NK-92 (cell line): Measurements from ENCODE around the gene PACS2.

Source experiments
- DNase-seq: peaks from one replicate; lab custom pipeline; 2025; ENCODE audit not compliant: unreplicated experiment; lab: John Stamatoyannopoulos, UW

The PACS2 gene

DNA sequence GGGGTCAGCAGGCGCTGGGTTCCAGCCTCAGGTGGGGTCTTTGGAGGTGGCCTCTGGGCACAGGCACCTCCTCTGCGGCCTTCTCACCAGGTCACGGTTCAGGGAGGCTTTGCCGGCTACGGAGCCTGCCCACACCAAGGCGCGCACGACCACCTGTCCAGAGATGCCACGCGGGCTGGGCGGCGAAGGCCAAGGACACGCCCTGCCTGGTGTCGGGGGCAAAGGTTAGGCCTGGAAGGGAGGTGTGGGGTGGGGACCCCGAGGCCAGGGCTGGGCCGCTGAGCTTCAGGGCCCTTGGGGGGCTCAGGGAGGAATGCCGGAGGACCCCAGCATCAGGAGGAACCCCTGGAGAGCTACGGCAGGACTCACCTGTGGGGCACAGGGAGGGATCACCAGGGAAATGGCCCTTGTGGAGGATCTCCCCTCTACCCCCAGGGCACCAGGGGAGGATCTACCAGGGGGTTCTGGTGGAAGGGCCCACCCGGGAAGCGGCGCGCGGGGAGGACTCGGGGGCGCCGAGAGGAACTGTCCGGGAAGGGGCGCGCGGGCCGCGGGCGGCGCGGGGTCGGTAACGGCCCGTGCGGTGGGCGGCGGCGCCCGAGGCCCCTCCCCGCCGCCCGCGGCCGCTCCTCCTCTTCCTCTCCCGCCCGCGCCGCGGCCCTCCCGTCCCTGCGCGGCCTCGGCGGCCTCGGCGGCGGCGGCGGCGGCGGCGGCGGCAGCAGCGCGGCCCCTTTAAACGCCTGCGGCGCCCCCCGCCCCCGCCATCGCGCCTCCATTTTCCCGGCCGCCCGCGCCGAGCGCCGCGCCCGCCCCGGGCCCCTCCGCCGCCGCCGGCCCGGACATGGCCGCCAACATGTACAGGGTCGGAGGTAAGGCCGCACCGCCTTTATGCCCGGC lies 104.9 kb downstream of the PACS2 start, which contains the start of gene MTA1:
Gene MTA1, plus strand, starts transcription at position 633 of the 897 bp plus-strand sequence. Its CDS starts 209 bp downstream, at position 842.
- no peak for DNase-seq

DNA sequence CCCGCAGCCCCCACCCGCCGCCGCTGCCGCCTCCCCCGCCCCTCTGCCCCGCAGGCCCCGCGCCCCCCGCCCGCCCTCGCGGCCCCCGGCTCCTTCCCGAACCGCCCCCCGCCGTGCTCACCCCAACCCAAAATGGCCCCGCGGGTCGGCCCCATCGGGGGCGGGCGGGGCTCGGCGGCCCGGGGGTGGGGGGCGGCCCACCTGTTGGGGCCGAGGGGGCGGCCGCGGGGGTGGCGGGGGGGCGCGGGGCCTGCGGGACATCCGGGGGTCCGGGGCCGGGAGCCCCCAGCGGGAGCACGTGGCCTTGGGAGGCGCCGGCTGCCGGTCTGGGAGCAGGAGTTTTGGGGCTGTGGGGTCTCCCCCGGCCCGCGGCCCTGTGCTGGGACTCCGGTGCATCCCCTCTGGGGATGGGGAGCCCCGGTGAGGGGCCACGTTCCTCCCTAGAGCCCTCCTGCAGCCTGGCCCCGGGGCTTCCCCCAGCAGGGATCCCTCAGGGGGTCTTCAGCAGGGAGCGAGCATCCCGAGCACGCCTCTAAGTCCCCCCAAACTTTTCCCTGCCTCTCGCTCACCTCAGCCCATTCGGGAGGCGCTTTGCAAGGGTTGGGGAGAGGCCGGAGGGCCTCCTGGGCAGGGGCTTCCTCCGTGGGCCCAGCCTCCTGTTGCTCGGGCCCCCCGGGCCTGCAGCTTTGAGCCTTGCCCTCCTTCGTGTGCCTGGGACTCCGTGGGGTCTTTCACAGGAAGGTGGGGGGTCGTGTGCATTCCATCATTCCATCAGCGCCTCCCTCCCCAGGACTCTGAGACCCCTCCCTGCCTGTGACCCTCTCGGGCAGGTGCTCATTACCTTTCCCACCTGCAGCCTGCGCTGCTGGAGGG lies 105.8 kb downstream of the PACS2 start:
- no peak for DNase-seq

DNA sequence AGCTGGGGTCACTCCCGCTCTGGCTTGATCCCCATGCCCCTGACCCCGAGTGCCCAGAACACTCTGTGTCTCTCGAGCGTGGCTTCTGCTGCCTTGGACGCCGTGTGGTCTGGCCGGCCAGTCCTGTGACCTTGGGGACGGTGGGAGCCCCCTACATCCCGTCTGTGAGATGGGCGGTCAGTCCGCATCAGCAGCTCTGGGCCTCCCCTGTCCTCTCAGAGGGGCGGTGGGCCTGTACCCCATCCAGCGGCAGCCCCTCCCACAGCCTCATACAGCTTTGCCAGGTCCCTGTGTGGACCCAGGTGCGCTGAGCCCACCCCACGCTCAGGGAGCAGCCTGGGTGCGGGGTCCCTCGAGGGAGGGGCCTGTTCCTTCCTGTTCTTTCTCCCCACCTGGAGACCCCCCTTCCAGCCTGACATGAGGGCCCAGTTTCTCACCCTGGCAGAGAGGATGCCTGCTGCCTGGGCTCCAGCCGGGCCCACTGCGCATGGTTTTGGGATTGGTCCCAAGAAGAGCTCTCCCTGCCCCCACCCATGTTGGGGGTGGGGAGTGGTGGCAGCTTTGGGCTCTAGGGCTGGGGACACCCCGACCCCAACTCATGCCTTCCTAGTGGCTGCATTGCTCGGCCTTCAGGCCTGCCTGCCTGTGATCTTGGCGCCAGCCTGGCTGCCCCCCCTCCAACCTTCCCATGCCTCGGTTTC lies 106.6 kb downstream of the PACS2 start:
- no peak for DNase-seq

DNA sequence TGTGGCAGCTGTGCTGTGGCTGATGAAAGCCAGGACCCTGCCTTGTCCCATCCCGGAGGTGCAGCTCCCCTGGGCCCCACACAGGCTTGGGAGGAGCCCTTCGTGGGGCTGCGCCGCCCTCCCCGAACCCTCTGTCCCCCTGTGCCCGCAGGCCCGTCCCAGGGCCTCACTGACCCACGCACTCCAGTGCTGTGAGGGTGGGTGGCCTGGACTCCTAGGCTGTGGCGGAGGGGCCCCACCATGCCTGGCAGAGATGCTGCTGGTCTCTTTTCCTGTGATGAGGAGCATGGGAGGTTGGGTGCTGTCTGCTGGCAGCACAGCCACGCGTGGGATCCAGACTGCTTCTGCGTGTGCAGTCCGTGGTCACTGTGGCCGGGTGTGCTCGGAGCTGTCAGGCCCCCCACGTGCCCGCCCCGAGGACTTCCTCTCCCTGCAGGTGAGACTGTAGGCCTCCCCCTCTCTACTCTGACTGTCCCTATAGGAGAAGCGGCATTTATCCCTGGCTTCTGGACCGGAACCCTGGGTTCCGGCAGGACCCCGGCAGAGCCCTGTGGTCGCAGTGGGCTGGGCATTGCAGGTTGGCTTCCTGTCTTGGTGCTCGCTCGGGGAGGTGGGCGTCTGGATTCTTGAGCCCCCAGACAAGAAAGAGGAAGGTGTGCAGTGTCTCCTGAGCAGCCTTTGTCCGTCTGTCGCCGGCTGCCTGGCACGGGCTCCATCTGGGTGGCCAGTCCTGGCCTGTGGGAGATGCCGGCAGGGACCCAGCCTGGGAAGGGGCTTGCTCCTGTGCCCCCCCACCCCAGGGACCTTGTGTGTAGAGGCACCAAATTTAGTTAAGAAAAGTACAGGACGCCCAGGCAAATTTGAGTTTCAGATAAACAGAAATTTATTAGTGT lies 107.4 kb downstream of the PACS2 start:
- DNase-seq, result no peak

DNA sequence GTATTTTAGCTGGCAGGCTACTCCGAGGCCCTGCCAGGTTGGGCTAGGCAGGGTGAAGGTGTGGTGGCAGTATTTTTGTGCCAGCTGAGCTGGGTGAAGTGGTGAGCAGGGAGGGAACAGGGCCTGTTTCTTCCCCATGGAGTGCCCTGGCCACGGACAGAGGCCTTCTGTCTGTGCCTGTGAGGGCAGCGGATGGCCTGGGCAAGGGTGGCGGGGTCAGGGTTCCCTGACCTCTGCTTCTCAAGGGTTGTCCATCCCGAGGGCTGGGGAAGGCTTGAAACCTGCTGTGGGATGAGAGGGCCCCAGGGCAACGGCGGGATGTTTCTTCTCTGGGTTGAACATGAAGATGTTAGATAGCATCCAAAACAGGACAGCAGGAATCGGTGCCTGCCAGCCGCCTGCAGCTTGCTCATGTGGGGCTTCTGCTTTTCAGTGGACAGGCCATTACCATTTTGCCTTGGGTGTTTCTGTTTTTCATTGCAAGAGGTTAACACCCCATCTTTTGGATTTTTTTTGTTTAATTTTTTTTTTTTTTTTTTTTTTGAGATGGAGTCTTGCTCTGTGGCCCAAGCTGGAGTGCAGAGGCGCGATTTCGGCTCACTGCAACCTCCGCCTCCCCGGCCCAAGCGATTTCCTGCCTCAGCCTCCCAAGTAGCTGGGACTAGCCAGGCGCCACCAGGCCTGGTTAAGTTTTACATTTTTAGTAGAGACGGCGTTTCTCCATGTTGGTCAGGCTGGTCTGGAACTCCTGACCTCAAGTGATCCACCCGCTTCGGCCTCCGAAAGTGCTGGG lies 108.3 kb downstream of the PACS2 start:
- DNase-seq, result no peak

DNA sequence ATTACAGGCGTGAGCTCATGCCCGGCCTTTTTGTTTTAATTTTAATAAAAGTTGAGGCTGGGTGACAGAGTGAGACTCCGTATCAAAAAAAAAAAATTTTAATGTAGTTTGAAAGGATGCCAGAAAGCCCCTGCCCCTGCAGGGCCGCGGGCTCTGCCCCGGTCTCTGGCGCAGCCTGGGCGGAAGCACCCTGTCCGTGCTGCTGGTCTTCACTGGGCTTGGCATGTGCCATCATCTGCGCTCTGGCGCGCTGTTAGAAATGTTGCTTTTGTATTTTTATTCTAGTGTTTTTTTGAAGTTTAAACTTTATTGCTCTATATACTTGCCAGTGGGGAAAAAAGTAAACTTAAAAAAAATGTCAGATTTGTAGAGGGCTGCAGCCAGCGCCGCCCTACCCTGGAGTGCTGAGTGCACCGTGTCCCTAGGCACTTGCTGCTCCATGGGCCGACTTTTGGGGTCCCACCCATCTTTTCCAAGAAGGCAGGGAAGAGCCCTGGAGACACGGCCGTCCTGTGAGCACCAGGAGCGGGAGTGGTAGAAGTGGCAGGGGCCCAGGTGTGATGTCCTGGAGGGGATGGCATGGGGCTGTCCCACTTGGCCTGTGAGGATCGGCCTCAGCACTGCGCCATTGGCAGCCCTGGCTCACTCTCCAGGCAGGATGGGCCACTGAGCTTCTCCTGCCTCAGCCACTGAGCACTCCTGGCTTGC lies 109.1 kb downstream of the PACS2 start:
- DNase-seq, result no peak

DNA sequence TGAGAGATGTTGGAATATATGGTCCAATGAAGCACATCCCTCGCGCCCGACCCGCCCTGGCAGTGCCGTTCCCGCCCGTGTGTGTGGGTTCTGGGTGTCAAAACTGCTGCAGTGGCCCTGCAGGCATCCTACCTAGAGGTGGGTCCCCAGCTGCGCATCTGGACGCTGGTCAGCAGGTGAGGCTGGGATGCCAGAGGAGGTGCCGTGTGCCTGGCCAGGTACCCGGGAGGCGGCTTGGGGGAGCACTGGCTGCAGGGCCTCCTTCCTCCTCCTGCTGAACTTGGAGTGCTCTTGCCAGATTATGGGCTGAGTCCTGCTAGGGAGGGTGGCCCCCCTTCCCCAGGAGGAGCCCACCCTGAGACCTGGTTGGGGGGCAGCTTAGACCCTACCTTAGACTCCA lies 110.3 kb downstream of the PACS2 start:
- DNase-seq, result no peak

DNA sequence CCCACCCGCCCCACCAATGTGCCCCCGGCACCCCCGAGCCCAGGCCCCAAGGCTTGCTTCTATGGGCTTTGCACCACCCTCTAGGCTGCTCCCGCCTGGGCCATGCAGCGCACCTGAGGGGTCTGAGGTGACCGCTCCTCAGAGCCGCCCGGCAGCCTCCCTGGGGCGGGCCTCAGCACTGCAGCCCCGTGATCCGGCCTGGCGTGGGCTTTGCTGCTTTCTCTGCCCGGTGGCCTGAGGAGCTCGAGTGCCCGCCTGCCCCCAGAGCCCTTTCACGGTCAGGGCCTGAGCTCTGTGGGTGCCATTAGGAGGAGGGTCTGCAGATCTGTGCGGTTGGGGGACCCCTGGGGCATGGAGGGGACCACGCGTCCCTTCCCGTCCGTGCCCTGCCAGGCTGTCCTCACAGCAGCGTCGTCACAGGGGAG lies 111.3 kb downstream of the PACS2 start:
- no peak for DNase-seq

DNA sequence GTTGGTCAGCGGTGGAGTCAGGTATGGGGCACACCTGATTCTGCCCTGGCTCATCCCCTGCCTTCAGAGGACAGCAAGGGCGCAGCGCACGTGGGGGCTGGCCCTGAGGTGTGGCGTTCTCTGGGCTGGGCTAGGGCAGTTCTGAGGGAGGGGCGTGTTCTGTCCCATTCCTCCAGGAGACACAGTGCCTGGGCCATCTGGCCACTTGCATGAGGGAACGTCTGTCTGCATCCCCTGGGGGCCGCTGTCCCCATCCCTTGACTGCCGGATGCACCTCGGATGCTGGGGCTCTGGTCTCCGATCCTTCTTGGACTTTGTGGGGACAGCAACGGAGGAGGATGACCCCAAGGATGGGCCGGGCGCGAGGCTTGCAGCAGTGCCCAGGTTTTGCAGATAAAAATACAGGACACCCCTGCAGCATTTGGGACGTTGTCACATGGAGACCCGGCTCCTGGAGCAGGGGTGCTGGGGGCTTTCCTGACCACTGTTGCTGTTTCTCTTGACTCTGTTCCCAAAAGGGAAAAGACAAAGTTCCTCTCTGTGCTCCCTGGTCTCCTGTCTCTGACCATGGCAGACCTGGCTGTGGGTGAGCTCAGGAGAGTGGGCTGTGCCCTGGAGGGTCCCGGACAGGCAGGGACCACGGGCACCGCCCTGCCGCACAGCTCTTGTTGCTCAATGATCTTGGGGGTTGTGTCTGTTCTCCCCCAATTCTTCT lies 112.0 kb downstream of the PACS2 start:
- no peak for DNase-seq

DNA sequence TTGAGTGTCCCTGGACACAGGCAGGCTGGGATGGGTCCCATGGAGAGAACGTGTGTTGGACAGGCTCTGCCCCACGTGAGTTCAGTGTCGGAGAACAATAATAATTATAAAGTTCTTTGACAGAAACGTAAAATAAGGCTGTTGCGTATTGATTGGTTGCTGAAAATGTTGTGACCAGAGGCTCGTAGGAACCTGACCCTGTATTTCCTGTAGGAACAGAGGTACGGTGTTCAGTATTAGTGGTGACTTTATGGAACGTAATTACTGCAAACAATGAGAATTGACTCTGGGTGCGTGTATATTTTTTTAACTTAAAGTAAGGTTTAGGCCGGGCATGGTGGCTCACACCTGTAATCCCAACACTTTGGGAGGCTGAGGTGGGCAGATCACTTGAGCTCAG lies 112.9 kb downstream of the PACS2 start:
- DNase-seq, result no peak

DNA sequence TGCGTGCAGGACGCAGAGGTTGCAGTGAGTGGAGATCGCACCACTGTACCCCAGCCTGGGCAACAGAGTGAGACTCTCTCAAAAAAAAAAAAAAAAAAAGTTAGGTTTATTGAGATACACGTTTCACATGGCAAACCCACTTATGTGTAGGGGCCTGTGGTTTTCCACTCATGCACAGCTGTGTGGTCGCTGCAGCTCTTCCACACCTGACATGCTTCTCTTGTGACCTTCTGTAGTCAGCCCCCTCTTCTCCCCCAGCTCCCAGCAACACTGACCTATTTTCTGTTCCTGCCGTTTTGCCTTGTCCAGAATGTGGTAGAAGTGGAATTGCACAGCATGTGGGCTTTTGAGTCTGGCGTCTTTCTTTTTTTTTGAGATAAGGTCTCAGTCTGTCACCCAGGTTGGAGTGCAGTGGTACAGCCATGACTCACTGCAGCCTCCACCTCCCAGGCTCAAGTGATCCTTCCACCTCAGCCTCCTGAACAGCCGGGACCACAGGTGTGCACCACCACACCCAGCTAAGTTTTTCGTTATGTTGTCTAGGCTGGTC lies 113.5 kb downstream of the PACS2 start:
- DNase-seq, result no peak

DNA sequence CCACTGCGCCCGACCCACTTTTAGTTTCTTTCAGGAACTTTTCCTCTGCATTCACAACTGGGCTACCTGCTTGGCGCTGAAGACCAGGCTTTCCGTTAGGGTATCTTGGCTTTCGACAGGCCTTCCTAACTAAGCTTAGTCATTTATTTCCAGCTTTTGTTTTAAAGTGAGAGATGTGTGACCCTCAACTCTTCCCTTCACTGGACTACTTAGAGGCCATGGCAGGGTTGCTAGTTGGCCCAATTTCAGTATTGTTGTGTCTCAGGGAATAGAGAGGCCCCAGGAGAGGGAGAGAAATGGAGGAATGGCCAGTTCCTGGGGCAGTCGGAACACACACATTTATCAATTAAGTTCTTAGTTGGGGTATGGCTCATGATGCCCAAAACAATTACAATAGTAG lies 115.5 kb downstream of the PACS2 start:
- DNase-seq, result no peak

DNA sequence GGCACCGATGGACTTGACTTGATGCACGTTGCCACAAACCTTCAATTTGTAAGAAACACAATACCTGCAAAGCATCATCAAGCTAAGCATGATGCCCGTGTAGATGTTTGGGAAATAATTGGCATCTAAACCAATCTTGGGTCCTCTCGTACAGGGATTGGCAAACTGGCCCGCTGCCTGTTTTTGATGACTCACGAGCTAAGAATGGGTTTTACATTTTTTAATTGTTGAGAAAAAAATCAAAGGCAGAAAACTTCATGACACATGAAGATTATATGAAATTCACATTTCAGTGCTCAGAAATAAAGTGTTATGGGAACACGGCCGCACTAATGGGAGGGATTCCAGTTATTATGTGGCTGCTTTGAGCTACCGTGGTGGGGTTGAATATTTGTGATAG lies 116.0 kb downstream of the PACS2 start:
- DNase-seq, result no peak

DNA sequence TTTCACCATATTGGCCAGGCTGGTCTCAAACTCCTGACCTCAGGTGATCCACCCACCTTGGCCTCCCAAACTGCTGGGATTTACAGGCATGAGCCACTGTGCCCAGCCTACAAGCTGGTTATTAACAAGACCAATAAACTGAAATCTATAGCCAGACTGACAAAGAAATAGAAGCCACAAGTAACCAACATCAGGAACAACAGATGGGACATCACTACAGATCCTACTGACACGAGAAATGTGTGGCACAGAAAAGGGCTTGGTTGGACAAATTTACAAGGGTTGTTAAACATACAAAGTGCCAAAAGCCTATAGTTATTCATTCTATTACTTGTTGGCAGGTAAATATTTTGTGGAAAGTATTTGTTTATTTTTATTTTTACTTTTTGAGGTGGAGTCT lies 116.7 kb downstream of the PACS2 start:
- DNase-seq, result no peak

DNA sequence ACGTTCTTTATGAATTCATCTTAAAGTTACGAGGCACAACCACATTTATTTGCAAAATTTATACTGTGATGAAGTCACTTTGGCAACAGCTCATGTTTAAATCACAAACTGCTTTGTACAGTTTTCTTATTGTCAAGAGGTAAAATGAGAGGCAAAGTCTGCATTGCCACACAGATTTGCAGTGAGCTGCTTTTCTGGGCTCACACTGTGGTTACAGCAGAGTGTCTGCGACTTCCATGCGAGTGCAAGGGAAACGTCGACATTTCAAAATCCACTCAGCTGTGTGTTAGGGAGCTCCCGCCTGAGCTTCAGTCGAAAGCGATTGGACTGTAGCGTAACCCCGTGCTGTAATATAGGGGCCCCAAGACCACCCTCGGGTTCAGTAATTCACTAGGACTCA lies 118.1 kb downstream of the PACS2 start:
- no peak for DNase-seq

DNA sequence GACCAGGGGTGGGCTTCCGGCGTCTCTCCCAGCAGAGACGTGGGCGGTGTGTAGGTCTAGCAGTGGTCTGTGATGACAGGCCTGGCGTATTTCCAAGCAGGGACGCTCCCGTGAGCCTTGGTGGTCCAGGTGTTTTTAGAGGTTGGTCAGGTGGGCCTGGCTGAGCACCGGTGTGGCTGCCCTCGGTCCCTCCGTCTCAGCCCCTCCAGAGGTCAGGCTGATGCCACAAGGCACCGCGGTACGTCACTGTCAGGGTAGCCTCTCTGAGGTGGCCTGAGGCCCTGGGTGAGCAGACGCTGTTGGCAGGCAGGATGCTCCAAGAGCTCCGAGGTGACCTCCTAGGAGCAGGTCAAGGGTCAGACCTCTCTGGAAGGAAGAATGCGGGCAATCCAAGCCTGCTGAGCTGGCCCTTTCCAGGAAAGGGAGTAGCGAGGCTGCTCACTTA lies 118.6 kb downstream of the PACS2 start:
- no peak for DNase-seq

DNA sequence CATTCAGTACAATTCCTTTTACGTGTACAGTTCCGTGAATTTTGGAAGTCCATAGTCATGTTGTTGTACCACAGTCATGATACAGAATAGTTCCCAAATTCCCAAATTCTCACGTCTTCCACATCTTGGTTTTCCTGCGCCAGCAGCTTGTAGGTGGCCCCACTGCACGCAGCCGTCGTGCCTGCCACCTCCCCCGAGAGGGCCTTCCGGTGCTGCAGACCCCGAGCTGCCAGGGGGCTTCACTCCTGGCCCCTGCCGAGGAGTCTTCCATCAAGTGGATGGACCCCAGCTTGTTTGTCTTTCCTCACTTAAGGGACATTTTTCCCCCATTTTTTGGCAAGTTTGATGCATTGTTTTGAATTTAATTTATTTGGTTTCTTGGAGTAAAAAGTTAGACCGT lies 121.9 kb downstream of the PACS2 start:
- no peak for DNase-seq
